ENCODE results near the gene ORM1. TPM values are rescaled to one million over a fixed set of nuclear protein-coding genes. Genes with fewer than 3 reads are reported as not detected.

The ORM1 gene
- total and polyA plus RNA-seq, 5 donors = 0.70 to 2.7 TPM; not detected in 3

GRCh38 chr9:114338187-114338586, 15.3 kb downstream of the ORM1 start:
- H3K27ac ChIP-seq (ENCODE audit: low read length) = no peak overlapping the region
- no peak overlapping the region for H3K4me3 ChIP-seq (ENCODE audit: low read length)
- H3K9me3 ChIP-seq (ENCODE audit: control insufficient read depth, low read length) = no peaks in the 10 kb centered on the region
- ATAC-seq = no peak
- no peaks in the 10 kb centered on the region for H3K27me3 ChIP-seq (ENCODE audit: control insufficient read depth, insufficient read depth)
- no peaks in the 10 kb centered on the region for H3K4me1 ChIP-seq (ENCODE audit: control insufficient read depth, insufficient read depth, low read length)
- no peak for DNase-seq
- WGBS = 84% methylated on average over 2 of the region's 2 CpGs
- intact Hi-C loops (cut with DNase I) = no loop called here

GRCh38 chr9:114339130-114339908, 16.4 kb downstream of the ORM1 start:
- DNase-seq = peak; percentile 43 to 80 (median 77)
- peak; percentile 25 to 53 for ATAC-seq

GRCh38 chr9:114341152-114341830, 18.4 kb downstream of the ORM1 start:
- H3K4me3 ChIP-seq (ENCODE audit: low read length) = no peak overlapping the region
- no peak for DNase-seq
- 87% methylated on average over 12 of the region's 12 CpGs for WGBS
- no peaks in the 10 kb centered on the region for H3K9me3 ChIP-seq (ENCODE audit: control insufficient read depth, low read length)
- no peak for ATAC-seq
- H3K27ac ChIP-seq (ENCODE audit: low read length) = no peak overlapping the region
- H3K27me3 ChIP-seq (ENCODE audit: control insufficient read depth, insufficient read depth) = no peaks in the 10 kb centered on the region
- H3K4me1 ChIP-seq (ENCODE audit: control insufficient read depth, insufficient read depth, low read length) = no peaks in the 10 kb centered on the region
- intact Hi-C loops (cut with DNase I) = no loop called here

More at GRCh38 chr9:114339130-114339908, 16.4 kb downstream of the ORM1 start:
- Histone ChIP-seq H3K4me1 (ENCODE audit: control insufficient read depth, insufficient read depth, low read length) (no peaks in the 10 kb centered on the region), H3K9me3 (ENCODE audit: control insufficient read depth, low read length) (no peaks in the 10 kb centered on the region), H3K27me3 (ENCODE audit: control insufficient read depth, insufficient read depth) (no peaks in the 10 kb centered on the region), H3K4me3 (ENCODE audit: low read length) (no peak overlapping the region), H3K27ac (ENCODE audit: low read length) (no peak overlapping the region)
- intact Hi-C loops (cut with DNase I) = no loop called here
- 82% methylated on average over 16 of the region's 16 CpGs for WGBS

GRCh38 chr9:114341991-114342390, 19.1 kb downstream of the ORM1 start:
- Histone ChIP-seq H3K9me3 (ENCODE audit: control insufficient read depth, low read length) (no peaks in the 10 kb centered on the region), H3K27me3 (ENCODE audit: control insufficient read depth, insufficient read depth) (no peaks in the 10 kb centered on the region), H3K4me3 (ENCODE audit: low read length) (no peak overlapping the region), H3K4me1 (ENCODE audit: control insufficient read depth, insufficient read depth, low read length) (no peaks in the 10 kb centered on the region), H3K27ac (ENCODE audit: low read length) (no peak overlapping the region)
- 93% methylated on average over 4 of the region's 4 CpGs for WGBS
- intact Hi-C loops (cut with DNase I) = no loop called here
- DNase-seq (no peak), ATAC-seq (no peak)

GRCh38 chr9:114342755-114343440, 20.0 kb downstream of the ORM1 start:
- Histone ChIP-seq H3K4me1 (ENCODE audit: control insufficient read depth, insufficient read depth, low read length) (no peaks in the 10 kb centered on the region), H3K4me3 (ENCODE audit: low read length) (no peak overlapping the region), H3K27me3 (ENCODE audit: control insufficient read depth, insufficient read depth) (no peaks in the 10 kb centered on the region), H3K27ac (ENCODE audit: low read length) (no peak overlapping the region), H3K9me3 (ENCODE audit: control insufficient read depth, low read length) (no peaks in the 10 kb centered on the region)
- no peak for ATAC-seq
- 90% methylated on average over 5 of the region's 5 CpGs for WGBS
- no peak for DNase-seq
- intact Hi-C loops (cut with DNase I) = no loop called here

GRCh38 chr9:114343471-114344187, 20.7 kb downstream of the ORM1 start:
- no peak for DNase-seq

GRCh38 chr9:114344188-114344566, 21.3 kb downstream of the ORM1 start:
- Histone ChIP-seq H3K27me3 (ENCODE audit: control insufficient read depth, insufficient read depth) (no peaks in the 10 kb centered on the region), H3K4me1 (ENCODE audit: control insufficient read depth, insufficient read depth, low read length) (peaks cover 4% of the 10 kb centered on the region), H3K9me3 (ENCODE audit: control insufficient read depth, low read length) (no peaks in the 10 kb centered on the region), H3K27ac (ENCODE audit: low read length) (no peak overlapping the region), H3K4me3 (ENCODE audit: low read length) (no peak overlapping the region)
- DNase-seq (no peak), ATAC-seq (no peak)
- intact Hi-C loops (cut with DNase I) = no loop called here
- 85% methylated on average over 11 of the region's 11 CpGs for WGBS

More at GRCh38 chr9:114343471-114344187, 20.7 kb downstream of the ORM1 start:
- ATAC-seq = no peak
- Histone ChIP-seq H3K9me3 (ENCODE audit: control insufficient read depth, low read length) (no peaks in the 10 kb centered on the region), H3K27me3 (ENCODE audit: control insufficient read depth, insufficient read depth) (no peaks in the 10 kb centered on the region), H3K4me1 (ENCODE audit: control insufficient read depth, insufficient read depth, low read length) (peaks cover 3% of the 10 kb centered on the region), H3K27ac (ENCODE audit: low read length) (no peak overlapping the region), H3K4me3 (ENCODE audit: low read length) (no peak overlapping the region)
- intact Hi-C loops (cut with DNase I) = no loop called here
- WGBS = 91% methylated on average over 9 of the region's 9 CpGs

GRCh38 chr9:114344692-114345091, 21.8 kb downstream of the ORM1 start:
- Histone ChIP-seq H3K9me3 (ENCODE audit: control insufficient read depth, low read length) (no peaks in the 10 kb centered on the region), H3K27me3 (ENCODE audit: control insufficient read depth, insufficient read depth) (no peaks in the 10 kb centered on the region), H3K4me3 (ENCODE audit: low read length) (no peak overlapping the region), H3K27ac (ENCODE audit: low read length) (no peak overlapping the region), H3K4me1 (ENCODE audit: control insufficient read depth, insufficient read depth, low read length) (peaks cover 7% of the 10 kb centered on the region)
- no peak for DNase-seq
- ATAC-seq = no peak
- intact Hi-C loops (cut with DNase I) = no loop called here
- 42% methylated on average over 3 of the region's 3 CpGs for WGBS

- 96% methylated on average over 7 of the region's 7 CpGs for WGBS
- Histone ChIP-seq H3K9me3 (ENCODE audit: control insufficient read depth, low read length) (no peaks in the 10 kb centered on the region), H3K4me1 (ENCODE audit: control insufficient read depth, insufficient read depth, low read length) (peaks cover 9% of the 10 kb centered on the region), H3K27ac (ENCODE audit: low read length) (no peak overlapping the region), H3K4me3 (ENCODE audit: low read length) (no peak overlapping the region), H3K27me3 (ENCODE audit: control insufficient read depth, insufficient read depth) (no peaks in the 10 kb centered on the region)
- intact Hi-C loops (cut with DNase I) = no loop called here
- ATAC-seq = no peak
- DNase-seq = no peak
These were observed 22.7 kb downstream of the ORM1 start for GRCh38 chr9:114345493-114346065.

GRCh38 chr9:114346146-114346545, 23.2 kb downstream of the ORM1 start:
- 86% methylated on average over 11 of the region's 11 CpGs for WGBS

More at GRCh38 chr9:114346146-114346545, 23.2 kb downstream of the ORM1 start:
- H3K9me3 ChIP-seq (ENCODE audit: control insufficient read depth, low read length) = no peaks in the 10 kb centered on the region
- H3K4me3 ChIP-seq (ENCODE audit: low read length) = no peak overlapping the region
- ATAC-seq (no peak), DNase-seq (peak in 1 of 3 donors; percentile 27)
- no peaks in the 10 kb centered on the region for H3K27me3 ChIP-seq (ENCODE audit: control insufficient read depth, insufficient read depth)
- H3K4me1 ChIP-seq (ENCODE audit: control insufficient read depth, insufficient read depth, low read length) = peaks cover 9% of the 10 kb centered on the region
- H3K27ac ChIP-seq (ENCODE audit: low read length) = no peak overlapping the region
- intact Hi-C loops (cut with DNase I) = no loop called here

Data from right cardiac atrium (tissue), 5 donors.